ENCODE measurements around the gene NPIPB8. TPM values are rescaled to one million over a fixed set of nuclear protein-coding genes. Genes with fewer than 3 reads are reported as not detected.
"Not testable (repeated sequence)": the region's sequence is repeated elsewhere in the genome, so short reads cannot be mapped to it uniquely, and the experiment has no call there.

Gene NPIPB8
- total RNA-seq, 4 donors from 2014 or later: not detected

DNA sequence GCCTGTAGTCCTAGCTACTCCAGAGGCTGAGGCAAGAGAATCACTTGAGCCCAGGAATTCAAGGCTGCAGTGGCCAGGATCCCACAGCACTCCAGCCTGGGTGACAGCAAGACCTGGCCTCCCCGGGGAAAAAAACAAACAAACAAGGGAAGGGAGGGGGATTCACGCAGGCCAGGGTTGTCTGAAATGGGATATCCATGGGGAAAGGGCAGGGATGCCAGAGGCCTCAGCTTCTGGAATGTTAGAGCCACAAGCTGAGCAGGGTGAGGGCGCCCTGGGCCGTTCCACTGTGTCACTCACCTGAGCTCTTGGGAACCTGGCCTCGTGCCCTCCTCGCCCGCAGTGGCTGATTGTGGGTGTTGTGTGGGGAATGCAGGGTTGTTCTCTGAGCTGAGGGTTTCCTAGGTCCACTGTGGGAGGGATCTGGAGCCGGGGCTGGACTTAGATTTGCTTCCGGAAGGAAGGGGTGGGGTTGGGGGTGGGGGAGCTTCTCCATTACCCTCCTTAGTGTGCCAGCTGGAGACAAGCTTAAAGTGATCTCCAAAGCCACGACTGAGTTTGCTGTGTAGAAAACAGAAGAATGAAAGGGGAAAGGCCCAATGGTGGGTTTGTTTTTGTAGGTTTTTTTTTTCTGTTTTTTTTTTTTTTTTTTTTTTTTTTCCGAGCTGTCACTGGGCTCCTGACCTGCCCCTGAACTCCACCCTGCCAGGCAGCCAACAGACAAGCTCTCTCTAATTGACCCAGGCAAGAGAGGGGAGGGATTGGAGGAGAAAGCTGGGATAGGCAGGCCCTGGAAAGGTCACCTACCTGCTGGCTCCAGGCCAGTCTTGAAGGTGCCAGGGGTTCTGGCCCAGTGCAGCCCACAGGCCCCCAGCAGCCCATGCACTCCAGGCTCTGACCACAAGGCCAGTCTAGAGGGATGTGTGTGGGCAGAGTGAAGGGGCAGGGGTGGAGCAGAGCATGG, 28.0 kb upstream of the NPIPB8 start, which contains the start of gene SULT1A1:
TSS of gene SULT1A1 (minus strand) at position 414 of the 964 bp plus-strand sequence. CDS start 1,189 bp downstream, outside the sequence.
- peak; percentile 55 for ATAC-seq (ENCODE audit: low FRiP score)
- TF ChIP-seq, protein P1, sequence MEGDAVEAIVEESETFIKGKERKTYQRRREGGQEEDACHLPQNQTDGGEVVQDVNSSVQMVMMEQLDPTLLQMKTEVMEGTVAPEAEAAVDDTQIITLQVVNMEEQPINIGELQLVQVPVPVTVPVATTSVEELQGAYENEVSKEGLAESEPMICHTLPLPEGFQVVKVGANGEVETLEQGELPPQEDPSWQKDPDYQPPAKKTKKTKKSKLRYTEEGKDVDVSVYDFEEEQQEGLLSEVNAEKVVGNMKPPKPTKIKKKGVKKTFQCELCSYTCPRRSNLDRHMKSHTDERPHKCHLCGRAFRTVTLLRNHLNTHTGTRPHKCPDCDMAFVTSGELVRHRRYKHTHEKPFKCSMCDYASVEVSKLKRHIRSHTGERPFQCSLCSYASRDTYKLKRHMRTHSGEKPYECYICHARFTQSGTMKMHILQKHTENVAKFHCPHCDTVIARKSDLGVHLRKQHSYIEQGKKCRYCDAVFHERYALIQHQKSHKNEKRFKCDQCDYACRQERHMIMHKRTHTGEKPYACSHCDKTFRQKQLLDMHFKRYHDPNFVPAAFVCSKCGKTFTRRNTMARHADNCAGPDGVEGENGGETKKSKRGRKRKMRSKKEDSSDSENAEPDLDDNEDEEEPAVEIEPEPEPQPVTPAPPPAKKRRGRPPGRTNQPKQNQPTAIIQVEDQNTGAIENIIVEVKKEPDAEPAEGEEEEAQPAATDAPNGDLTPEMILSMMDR (IDR thresholded peaks at IDR 0.05): no peak
- DNase-seq (ENCODE audit: low spot score): no peak

DNA sequence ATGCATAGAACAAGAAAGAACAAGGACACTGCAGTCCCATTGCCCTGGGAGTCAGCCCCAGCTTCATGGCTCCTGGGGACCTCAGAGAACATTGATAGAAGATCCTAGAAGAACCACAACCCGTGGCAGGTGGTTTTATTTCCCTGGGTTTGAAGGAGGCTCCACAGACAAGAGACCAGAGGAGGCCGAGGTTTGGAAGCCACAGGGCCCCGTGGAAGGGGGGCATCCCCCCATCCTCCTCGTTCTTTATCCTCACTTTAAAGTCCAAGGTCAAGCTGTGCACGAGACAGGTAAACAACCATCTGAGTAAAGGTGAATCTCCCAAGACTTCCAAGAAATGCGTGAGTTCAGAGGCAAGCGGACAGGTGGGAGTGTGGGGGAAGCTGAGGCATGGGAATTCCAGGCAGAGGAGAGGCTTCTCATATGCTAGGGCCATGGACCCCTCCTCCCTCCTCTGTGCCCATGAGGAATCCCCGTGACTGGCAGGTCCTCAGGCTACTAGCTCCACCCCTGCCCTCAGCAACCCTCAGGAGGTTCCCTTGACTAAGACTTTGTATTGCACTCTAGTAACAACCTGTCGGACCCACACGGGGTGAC, 27.2 kb upstream of the NPIPB8 start:
- no peak for ATAC-seq (ENCODE audit: low FRiP score)

DNA sequence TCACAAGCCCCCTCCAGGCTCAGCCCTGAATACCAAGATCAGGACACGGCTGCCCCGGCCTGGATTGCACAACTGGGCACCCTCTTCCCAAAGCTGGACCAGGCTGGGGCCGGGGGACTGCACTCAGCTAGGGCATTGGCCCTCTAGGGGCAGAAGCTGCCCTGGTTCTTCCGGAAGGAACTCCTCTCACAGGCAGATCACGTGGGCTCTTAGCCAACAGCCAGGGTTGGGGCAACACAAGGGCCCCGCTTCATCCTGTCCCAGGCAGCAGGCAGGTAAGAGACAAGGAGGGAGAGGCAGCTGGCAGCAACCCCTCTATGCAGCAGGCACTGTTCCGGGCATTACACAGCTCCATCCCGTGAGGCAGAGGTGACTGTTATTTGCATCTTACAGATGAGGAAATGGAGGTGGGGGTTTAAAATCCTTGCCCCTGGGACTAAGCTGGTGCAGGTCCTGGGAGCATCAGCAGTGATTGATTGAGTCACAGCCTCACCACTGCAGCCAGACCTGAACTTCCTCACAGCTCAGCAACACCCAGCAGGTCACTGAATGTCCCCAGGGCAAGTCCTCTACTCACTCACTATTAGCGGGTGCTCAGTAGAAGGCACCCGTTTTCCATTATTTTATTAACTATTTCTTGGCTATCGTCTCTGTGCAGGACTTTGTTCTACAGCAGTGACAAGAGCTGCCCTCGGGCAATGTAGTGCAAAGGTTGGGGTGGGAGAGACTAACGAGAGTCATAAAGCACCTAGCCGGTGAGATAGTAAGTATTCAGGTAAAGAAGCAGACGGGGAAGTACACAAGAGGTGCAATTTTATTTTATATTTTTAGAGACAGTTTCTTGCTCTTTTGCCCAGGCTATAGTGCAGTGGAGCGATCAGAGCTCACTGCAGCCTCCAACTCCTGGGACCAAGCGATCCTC, 25.2 kb upstream of the NPIPB8 start:
- not testable (repeated sequence) for DNase-seq (ENCODE audit: low spot score); ATAC-seq (ENCODE audit: low FRiP score)

More for the DNA sequence above, 27.2 kb upstream of the NPIPB8 start:
- TF ChIP-seq, protein P1 (IDR thresholded peaks at IDR 0.05): no peak
- DNase-seq (ENCODE audit: low spot score): no peak

DNA sequence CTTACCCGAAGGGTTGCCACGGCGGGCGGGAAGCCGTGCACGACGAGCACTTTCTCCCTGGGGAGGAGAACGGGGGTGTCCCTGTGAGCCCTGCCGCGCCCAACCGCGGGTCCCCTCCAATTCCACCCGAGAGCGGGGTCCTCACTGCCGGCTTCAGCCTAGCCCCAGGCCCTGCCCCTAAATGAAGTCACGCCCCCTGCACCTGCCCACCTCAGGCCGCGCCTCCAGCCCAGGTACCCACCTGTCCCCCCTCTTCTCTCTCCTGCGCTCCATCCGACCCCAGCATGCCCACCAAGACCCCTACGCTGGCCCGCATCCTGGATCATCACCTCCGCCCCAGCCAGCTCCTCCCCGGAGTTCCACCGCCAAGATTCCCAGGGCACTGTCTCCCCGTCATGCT, 24.0 kb upstream of the NPIPB8 start:
- not testable (repeated sequence) for DNase-seq (ENCODE audit: low spot score); ATAC-seq (ENCODE audit: low FRiP score)

DNA sequence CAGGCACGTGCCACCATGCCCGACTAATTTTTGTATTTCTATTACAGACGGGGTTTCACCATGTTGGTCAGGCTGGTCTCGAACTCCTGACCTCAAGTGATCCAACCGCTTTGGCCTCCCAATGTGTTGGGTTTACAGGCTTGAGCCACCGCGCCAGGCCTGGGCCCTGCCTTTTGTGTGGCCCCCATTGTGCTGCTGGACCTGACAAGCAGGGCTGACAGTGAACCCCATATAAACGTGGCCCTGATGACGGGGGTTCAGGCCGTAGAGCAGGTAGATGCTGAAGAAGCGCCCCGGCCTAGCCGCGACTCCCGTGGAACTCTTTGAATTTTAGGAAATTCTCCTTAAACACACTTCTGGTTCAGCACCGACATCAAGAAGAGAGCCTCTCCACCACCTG, 23.3 kb upstream of the NPIPB8 start:
- ATAC-seq (ENCODE audit: low FRiP score); DNase-seq (ENCODE audit: low spot score): not testable (repeated sequence)

DNA sequence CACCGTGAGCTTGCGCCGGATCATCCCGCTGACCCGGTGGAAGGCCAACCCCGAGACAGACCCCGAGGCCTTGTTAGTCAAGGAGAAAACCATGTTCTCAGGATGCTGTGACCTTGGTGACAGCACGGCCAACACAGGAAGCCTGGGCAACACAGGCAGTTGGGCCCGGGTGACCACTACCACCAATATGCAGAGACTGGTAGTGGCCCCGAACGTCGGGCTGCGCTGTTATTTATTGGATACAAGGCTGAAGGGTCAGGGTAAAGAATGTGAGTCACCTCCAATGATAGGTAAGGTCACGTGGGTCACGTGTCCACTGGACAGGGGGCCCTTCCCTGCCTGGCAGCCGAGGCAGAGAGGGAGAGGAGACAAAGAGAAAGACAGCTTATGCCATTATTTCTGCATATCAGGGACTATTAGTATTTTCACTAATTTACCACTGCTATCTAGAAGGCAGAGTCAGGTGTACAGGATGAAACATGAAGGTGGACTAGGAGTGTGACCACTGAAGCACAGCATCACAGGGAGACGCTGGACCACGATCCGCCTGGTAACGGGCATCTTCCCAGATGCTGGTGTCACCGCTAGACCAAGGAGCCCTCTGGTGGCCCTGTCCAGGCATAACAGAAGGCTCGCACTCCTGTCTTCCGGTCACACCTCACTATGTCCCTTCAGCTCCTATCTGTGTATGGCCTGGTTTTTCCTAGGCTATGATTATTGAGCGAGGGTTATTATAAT, 22.2 kb upstream of the NPIPB8 start:
- ATAC-seq (ENCODE audit: low FRiP score); DNase-seq (ENCODE audit: low spot score): not testable (repeated sequence)

DNA sequence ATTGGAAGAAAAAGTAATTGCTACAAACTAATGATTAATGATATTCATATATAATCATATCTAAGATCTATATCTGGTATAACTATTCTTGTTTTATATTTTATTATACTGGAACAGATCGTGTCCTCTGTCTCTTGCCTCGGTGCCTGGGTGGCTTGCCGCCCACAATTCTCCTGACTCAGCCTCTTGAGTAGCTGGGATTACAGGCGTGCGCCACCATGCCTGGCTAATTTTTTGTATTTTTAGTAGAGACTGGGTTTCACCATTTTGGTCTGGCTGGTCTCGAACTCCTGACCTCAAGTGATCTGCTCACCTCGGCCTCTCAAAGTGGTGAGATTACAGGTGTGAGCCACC, 21.7 kb upstream of the NPIPB8 start:
- not testable (repeated sequence) for ATAC-seq (ENCODE audit: low FRiP score); DNase-seq (ENCODE audit: low spot score)

DNA sequence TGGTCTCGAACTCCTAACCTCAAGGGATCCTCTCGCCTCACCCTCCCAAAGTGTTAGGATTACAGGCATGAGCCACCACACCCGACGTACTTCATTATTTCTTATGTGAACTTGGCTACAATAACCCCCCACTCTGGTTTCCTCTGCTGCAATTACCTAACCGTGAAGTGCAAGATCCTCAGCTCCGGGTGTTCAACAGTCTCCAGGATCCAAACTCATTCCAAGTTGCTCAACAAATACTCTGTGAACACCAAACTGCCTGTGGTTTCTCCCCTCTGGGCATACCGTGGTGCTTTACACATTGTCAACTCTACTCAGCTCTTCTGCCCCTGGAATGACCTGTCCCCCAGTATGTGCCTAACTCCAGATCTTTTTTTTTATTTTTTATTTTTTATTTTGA, 21.2 kb upstream of the NPIPB8 start:
- ATAC-seq (ENCODE audit: low FRiP score) (no peak), DNase-seq (ENCODE audit: low spot score) (no peak)
- TF ChIP-seq, protein P1 (IDR thresholded peaks at IDR 0.05): no peak

DNA sequence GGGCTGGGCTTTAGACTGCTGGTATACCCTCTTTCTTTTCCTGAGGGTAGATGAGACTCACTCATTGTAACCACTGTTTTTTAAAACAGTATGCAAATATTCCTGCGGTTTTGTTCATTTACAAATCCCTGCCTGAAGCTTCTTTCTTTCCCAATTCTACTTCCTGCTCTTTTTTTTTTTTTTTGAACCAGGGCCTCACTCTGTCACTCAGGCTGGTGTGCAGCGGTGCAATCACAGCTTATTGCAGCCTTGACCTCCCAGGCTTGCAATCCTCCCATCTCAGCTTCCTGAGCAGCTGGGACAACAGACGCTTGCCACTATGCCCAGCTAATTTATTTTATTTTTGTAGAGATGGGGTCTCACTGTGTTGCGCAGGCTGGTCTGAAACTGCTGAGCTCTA, 20.0 kb upstream of the NPIPB8 start:
- DNase-seq (ENCODE audit: low spot score): no peak
- TF ChIP-seq, protein P1 (IDR thresholded peaks at IDR 0.05): no peak
- ATAC-seq (ENCODE audit: low FRiP score): no peak

DNA sequence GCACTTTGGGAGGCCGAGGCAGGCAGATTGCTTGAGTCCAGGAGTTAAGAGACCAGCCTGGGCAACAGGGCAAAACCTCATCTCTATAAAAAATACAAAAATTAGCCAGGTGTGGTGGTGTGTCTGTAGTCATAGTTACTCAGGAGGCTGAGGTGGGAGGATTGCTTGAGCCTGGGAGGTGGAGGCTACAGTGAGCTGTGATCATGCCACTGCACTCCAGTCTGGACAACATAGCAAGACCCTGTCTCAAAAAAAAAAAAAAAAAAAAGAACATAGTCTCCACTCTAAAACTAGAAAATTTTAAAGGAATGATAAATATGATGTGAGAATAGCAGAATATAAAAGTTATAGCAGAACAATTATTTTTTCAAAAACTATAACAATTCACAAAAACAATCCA, 17.5 kb upstream of the NPIPB8 start:
- ATAC-seq (ENCODE audit: low FRiP score); DNase-seq (ENCODE audit: low spot score): not testable (repeated sequence)
